ENCODE results near the gene CKS2.
A peak's percentile ranks its signal among the peaks of the same experiment; 100 is the strongest.
"Not testable (repeated sequence)": the region's sequence is repeated elsewhere in the genome, so short reads cannot be mapped to it uniquely, and the experiment has no call there.

The CKS2 gene

GRCh38 chr9:89318123-89319014 is 7.4 kb downstream of the CKS2 start, which contains the start of gene SECISBP2:
Gene SECISBP2 (plus strand): TSS chr9:89318500. CDS start chr9:89318577, 77 bp downstream.
- Mint-ChIP-seq H3K27me3 (ENCODE audit: low read depth) (no peaks in the 10 kb centered on the region), H3K27ac (peak within 1 kb of the TSS; percentile 97), H3K9me3 (no peaks in the 10 kb centered on the region), H3K4me1 (ENCODE audit: low read depth) (peaks cover 65% of the 10 kb centered on the region), H3K4me3 (peak within 1 kb of the TSS; percentile 91), H3K36me3 (ENCODE audit: low read depth) (peaks cover 71% of the 10 kb centered on the region)
- peak; percentile 97 for DNase-seq (ENCODE audit: low spot score)

GRCh38 chr9:89319015-89319905 is 8.3 kb downstream of the CKS2 start:
- H3K4me3 Mint-ChIP-seq: peak overlapping the region; percentile 90
- no peak for DNase-seq (ENCODE audit: low spot score)
- peaks cover 63% of the 10 kb centered on the region for H3K36me3 Mint-ChIP-seq (ENCODE audit: low read depth)
- H3K27me3 Mint-ChIP-seq (ENCODE audit: low read depth): no peaks in the 10 kb centered on the region
- H3K4me1 Mint-ChIP-seq (ENCODE audit: low read depth): peaks cover 60% of the 10 kb centered on the region
- H3K9me3 Mint-ChIP-seq: no peaks in the 10 kb centered on the region
- H3K27ac Mint-ChIP-seq: peak overlapping the region; percentile 95

- DNase-seq (ENCODE audit: low spot score): no peak
- no peak overlapping the region for H3K4me3 Mint-ChIP-seq
- no peaks in the 10 kb centered on the region for H3K9me3 Mint-ChIP-seq
- no peaks in the 10 kb centered on the region for H3K27me3 Mint-ChIP-seq (ENCODE audit: low read depth)
- H3K36me3 Mint-ChIP-seq (ENCODE audit: low read depth): peaks cover 30% of the 10 kb centered on the region
- no peak overlapping the region for H3K27ac Mint-ChIP-seq
- peaks cover 38% of the 10 kb centered on the region for H3K4me1 Mint-ChIP-seq (ENCODE audit: low read depth)
Observed at GRCh38 chr9:89323390-89323789, 12.4 kb downstream of the CKS2 start.

GRCh38 chr9:89325733-89326132 is 14.7 kb downstream of the CKS2 start:
- Mint-ChIP-seq H3K27me3 (ENCODE audit: low read depth) (no peaks in the 10 kb centered on the region), H3K27ac (no peak overlapping the region)

DNA sequence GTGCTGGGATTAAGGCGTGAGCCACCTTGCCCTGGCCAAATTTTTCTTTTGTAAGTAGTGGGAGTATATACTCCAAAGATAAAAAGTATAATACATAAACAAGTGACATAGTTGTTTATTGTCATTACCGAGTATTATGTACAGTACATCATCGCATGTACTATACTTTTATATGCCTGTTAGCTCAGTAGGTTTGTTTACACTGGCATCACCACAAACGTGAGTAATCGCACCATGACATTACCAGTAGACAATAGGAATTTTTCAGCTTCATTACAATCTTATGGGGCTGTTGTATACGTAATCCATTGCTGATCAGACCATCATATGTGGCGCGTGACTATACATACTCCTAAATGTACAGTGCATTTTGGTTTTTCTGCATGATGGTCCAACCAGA is 17.1 kb downstream of the CKS2 start:
- no peaks in the 10 kb centered on the region for H3K27me3 Mint-ChIP-seq (ENCODE audit: low read depth)
- H3K27ac Mint-ChIP-seq: no peak overlapping the region
- peaks cover 12% of the 10 kb centered on the region for H3K4me1 Mint-ChIP-seq (ENCODE audit: low read depth)
- H3K36me3 Mint-ChIP-seq (ENCODE audit: low read depth): peaks cover 36% of the 10 kb centered on the region
- no peak for DNase-seq (ENCODE audit: low spot score)
- no peak overlapping the region for H3K4me3 Mint-ChIP-seq
- no peaks in the 10 kb centered on the region for H3K9me3 Mint-ChIP-seq

More at GRCh38 chr9:89325733-89326132, 14.7 kb downstream of the CKS2 start:
- no peak for DNase-seq (ENCODE audit: low spot score)
- Mint-ChIP-seq H3K4me1 (ENCODE audit: low read depth) (peaks cover 25% of the 10 kb centered on the region), H3K9me3 (no peaks in the 10 kb centered on the region), H3K36me3 (ENCODE audit: low read depth) (peaks cover 34% of the 10 kb centered on the region), H3K4me3 (no peak overlapping the region)

DNA sequence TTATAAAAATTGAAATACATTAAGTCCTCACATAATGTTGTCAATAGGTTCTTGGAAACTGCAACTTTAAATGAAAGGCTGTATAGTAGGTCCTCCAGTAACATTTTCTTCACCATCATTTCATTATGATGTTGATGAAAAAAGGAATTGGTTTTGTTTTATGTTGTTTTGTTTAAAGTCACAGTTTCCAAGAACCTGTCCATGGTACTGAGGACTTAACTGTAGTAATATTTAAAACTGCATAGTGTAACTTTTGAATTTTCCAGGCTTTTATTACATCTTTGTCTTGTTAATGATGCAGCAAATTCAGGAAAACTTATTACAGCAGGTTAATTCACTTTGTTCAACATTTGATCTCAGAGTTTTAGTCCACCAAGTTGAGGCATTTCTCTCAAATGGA is 18.9 kb downstream of the CKS2 start:
- no peak overlapping the region for H3K27ac Mint-ChIP-seq
- no peak overlapping the region for H3K4me3 Mint-ChIP-seq
- H3K36me3 Mint-ChIP-seq (ENCODE audit: low read depth): peaks cover 49% of the 10 kb centered on the region
- peaks cover 5% of the 10 kb centered on the region for H3K4me1 Mint-ChIP-seq (ENCODE audit: low read depth)
- no peak for DNase-seq (ENCODE audit: low spot score)
- H3K27me3 Mint-ChIP-seq (ENCODE audit: low read depth): no peaks in the 10 kb centered on the region
- no peaks in the 10 kb centered on the region for H3K9me3 Mint-ChIP-seq

DNA sequence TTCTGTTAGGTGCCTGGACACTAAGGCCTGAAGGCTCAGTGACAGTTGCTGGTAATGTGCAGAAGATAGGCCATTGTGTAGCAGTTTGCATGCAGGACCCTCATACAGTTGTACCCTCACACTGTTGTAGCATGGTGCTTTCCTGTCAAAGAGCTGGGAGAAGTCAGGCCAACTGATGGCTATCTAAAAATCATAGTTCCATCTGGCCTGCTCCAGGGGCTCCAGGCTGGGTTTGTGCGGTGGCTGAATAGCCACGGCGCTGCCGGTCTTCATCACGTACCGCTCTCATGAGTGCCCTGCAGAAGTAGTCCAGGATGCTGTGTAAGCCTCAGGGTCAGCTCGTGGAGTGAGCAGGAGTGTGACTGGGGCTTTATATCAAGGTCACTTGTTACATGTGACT is 19.5 kb downstream of the CKS2 start:
- Mint-ChIP-seq H3K36me3 (ENCODE audit: low read depth) (peaks cover 53% of the 10 kb centered on the region), H3K27me3 (ENCODE audit: low read depth) (no peaks in the 10 kb centered on the region), H3K4me1 (ENCODE audit: low read depth) (peaks cover 3% of the 10 kb centered on the region)

DNA sequence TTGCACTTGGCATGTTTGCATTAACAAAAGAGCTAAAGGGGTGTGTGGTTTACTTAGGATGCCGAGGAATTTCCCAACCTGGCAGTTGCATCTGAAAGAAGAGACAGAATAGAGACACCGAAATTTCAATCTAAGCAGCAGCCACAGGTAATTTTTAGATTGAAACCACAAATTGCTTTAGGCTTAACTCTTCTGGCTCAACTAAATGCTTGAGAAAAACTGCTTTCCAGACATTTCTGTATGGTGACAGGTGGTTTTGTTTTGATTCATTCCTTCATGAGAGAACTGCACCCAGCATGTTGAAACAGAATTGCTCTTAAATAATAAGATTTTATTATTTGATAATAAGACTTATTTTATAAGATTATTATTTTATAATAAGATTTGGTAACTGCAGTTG is 28.8 kb downstream of the CKS2 start:
- DNase-seq (ENCODE audit: low spot score): no peak
- H3K27me3 Mint-ChIP-seq (ENCODE audit: low read depth): no peaks in the 10 kb centered on the region
- H3K36me3 Mint-ChIP-seq (ENCODE audit: low read depth): peaks cover 82% of the 10 kb centered on the region
- no peak overlapping the region for H3K4me3 Mint-ChIP-seq
- H3K27ac Mint-ChIP-seq: no peak overlapping the region
- peaks cover 27% of the 10 kb centered on the region for H3K4me1 Mint-ChIP-seq (ENCODE audit: low read depth)
- peaks cover 14% of the 10 kb centered on the region for H3K9me3 Mint-ChIP-seq

More for the DNA sequence above, 19.5 kb downstream of the CKS2 start:
- no peak overlapping the region for H3K4me3 Mint-ChIP-seq
- no peaks in the 10 kb centered on the region for H3K9me3 Mint-ChIP-seq
- no peak for DNase-seq (ENCODE audit: low spot score)
- H3K27ac Mint-ChIP-seq: no peak overlapping the region

DNA sequence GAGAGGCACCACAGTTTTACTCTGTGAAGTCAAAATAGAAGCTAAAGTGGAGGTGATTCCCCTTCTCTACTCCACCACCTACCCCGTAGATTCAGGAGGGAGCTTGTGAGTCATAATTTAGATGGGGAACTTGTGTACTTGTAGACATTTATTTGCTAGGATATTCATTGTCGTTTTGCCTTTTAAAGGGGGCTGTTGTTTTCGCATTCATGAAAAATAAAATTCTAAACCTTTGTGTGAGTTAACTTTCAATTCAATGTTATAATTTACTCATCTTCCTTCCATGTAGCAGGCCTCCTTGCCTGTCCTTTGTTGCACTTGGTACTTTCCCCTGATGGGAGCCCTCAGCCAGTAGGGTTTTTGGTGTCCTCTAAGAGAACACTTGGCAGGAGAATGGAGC is 29.3 kb downstream of the CKS2 start:
- Mint-ChIP-seq H3K27ac (no peak overlapping the region), H3K9me3 (peaks cover 18% of the 10 kb centered on the region), H3K36me3 (ENCODE audit: low read depth) (peaks cover 84% of the 10 kb centered on the region), H3K4me3 (no peak overlapping the region), H3K27me3 (ENCODE audit: low read depth) (no peaks in the 10 kb centered on the region), H3K4me1 (ENCODE audit: low read depth) (peaks cover 32% of the 10 kb centered on the region)
- DNase-seq (ENCODE audit: low spot score): no peak

- H3K36me3 Mint-ChIP-seq (ENCODE audit: low read depth): peaks cover 92% of the 10 kb centered on the region
- peaks cover 18% of the 10 kb centered on the region for H3K9me3 Mint-ChIP-seq
- H3K4me3 Mint-ChIP-seq: no peak overlapping the region
- H3K4me1 Mint-ChIP-seq (ENCODE audit: low read depth): peaks cover 34% of the 10 kb centered on the region
- no peak overlapping the region for H3K27ac Mint-ChIP-seq
- no peak for DNase-seq (ENCODE audit: low spot score)
- H3K27me3 Mint-ChIP-seq (ENCODE audit: low read depth): no peaks in the 10 kb centered on the region
Observed at GRCh38 chr9:89342213-89342612, 31.2 kb downstream of the CKS2 start.

- Mint-ChIP-seq H3K27ac (no peak overlapping the region), H3K4me3 (no peak overlapping the region), H3K9me3 (peaks cover 18% of the 10 kb centered on the region), H3K4me1 (ENCODE audit: low read depth) (peaks cover 34% of the 10 kb centered on the region), H3K36me3 (ENCODE audit: low read depth) (peaks cover 88% of the 10 kb centered on the region), H3K27me3 (ENCODE audit: low read depth) (no peaks in the 10 kb centered on the region)
- DNase-seq (ENCODE audit: low spot score): no peak
Observed at GRCh38 chr9:89342948-89343347, 32.0 kb downstream of the CKS2 start.

DNA sequence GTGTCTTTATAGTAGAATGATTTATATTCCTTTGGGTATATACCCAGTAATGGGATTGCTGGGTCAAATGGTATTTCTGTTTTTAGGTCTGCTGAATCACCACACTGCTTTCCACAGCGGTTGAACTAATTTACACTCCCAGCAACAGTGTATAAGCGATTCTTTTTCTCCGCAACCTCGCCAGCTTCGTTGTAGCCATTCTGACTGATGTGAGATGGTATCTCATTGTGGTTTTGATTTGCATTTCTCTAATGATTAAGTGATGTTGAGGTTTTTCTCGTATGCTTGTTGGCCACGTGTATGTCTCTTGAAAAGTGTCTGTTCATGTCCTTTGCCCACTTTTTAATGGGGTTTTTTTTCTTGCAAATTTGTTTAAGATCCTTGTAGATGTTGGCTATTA is 32.8 kb downstream of the CKS2 start:
- H3K27me3 Mint-ChIP-seq (ENCODE audit: low read depth); H3K27ac Mint-ChIP-seq; DNase-seq (ENCODE audit: low spot score); H3K4me3 Mint-ChIP-seq: not testable (repeated sequence)
- peaks cover 18% of the 10 kb centered on the region for H3K9me3 Mint-ChIP-seq
- H3K36me3 Mint-ChIP-seq (ENCODE audit: low read depth): peaks cover 88% of the 10 kb centered on the region
- H3K4me1 Mint-ChIP-seq (ENCODE audit: low read depth): peaks cover 31% of the 10 kb centered on the region

DNA sequence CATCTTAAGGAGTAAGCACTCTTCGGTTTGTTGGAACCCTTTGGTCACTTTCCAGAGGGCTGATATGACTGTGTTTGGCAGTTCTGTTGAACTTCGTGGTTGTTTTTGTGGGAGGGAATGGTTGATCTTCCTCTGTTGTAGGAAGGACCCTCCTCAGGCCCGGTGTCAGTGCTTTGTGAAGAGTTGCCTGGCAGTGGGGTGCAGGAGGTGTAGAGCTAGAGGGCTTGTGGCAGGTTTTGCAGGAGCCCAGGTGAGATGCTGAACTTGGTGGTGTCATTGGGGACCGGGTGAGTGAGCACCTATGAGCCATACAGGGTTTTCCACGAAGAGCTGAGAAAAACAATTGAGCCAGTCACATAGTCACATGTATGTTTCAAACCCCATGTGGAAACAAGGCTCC is 34.5 kb downstream of the CKS2 start:
- peaks cover 18% of the 10 kb centered on the region for H3K9me3 Mint-ChIP-seq
- peaks cover 25% of the 10 kb centered on the region for H3K4me1 Mint-ChIP-seq (ENCODE audit: low read depth)
- H3K4me3 Mint-ChIP-seq: no peak overlapping the region
- no peak for DNase-seq (ENCODE audit: low spot score)
- no peak overlapping the region for H3K27ac Mint-ChIP-seq
- peaks cover 91% of the 10 kb centered on the region for H3K36me3 Mint-ChIP-seq (ENCODE audit: low read depth)
- no peaks in the 10 kb centered on the region for H3K27me3 Mint-ChIP-seq (ENCODE audit: low read depth)

DNA sequence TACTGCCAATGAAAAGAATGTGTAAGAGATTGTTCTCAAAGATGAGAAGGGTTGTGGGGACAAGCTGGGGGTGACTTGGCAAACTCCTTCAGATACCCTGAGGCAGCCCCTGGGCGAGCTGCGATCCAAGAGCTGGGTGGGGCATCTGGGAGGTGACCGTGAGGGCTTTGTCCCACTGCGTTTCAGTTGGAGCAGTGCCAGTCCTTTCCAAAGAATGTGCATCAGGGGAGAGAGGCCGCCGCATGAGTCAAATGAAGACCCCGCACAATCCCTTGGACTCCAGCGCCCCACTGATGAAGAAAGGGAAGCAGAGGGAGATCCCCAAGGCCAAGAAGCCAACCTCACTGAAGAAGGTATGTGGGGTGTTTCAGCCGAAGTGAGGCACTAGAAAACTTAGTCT is 35.7 kb downstream of the CKS2 start:
- DNase-seq (ENCODE audit: low spot score): no peak
- H3K36me3 Mint-ChIP-seq (ENCODE audit: low read depth): peaks cover 89% of the 10 kb centered on the region
- peaks cover 21% of the 10 kb centered on the region for H3K4me1 Mint-ChIP-seq (ENCODE audit: low read depth)
- no peak overlapping the region for H3K4me3 Mint-ChIP-seq
- H3K27me3 Mint-ChIP-seq (ENCODE audit: low read depth): no peaks in the 10 kb centered on the region
- no peak overlapping the region for H3K27ac Mint-ChIP-seq
- H3K9me3 Mint-ChIP-seq: peaks cover 18% of the 10 kb centered on the region
